DMS 273 treated with DMSO at 0.1 percent for 48 hours (cell line): ENCODE data around the gene PEX26.
"Not testable (repeated sequence)": the region's sequence is repeated elsewhere in the genome, so short reads cannot be mapped to it uniquely, and the experiment has no call there.

Experiments used
- DNase-seq: peaks from one replicate; lab custom pipeline; 2025; lab: John Stamatoyannopoulos, UW

Gene PEX26

GRCh38 chr22:18071307-18071967 lies 6.4 kb upstream of the PEX26 start:
- not testable (repeated sequence) for DNase-seq

GRCh38 chr22:18071968-18072310 lies 5.9 kb upstream of the PEX26 start:
- no peak for DNase-seq

GRCh38 chr22:18073467-18073866 lies 4.3 kb upstream of the PEX26 start:
- DNase-seq: no peak

GRCh38 chr22:18073927-18074326 lies 3.9 kb upstream of the PEX26 start:
- DNase-seq: not testable (repeated sequence)

- no peak for DNase-seq
Observed at GRCh38 chr22:18075101-18075719, 2.6 kb upstream of the PEX26 start.

- peak; percentile 36 for DNase-seq
Observed at GRCh38 chr22:18075720-18076497, 1.9 kb upstream of the PEX26 start.

GRCh38 chr22:18077087-18077638 lies 627 bp upstream of the PEX26 start:
- no peak for DNase-seq

GRCh38 chr22:18078329-18079041 lies 695 bp downstream of the PEX26 start:
- no peak for DNase-seq

- no peak for DNase-seq
Observed at GRCh38 chr22:18079706-18080233, 2.0 kb downstream of the PEX26 start.

- no peak for DNase-seq
Observed at GRCh38 chr22:18081416-18081815, 3.6 kb downstream of the PEX26 start.

GRCh38 chr22:18082467-18082866 lies 4.7 kb downstream of the PEX26 start:
- DNase-seq: no peak

- no peak for DNase-seq
Observed at GRCh38 chr22:18083406-18083805, 5.6 kb downstream of the PEX26 start.

- no peak for DNase-seq
Observed at GRCh38 chr22:18085188-18085587, 7.4 kb downstream of the PEX26 start.

GRCh38 chr22:18087350-18087855 lies 9.6 kb downstream of the PEX26 start:
- no peak for DNase-seq

GRCh38 chr22:18088825-18089568 lies 11.2 kb downstream of the PEX26 start:
- no peak for DNase-seq

- no peak for DNase-seq
Observed at GRCh38 chr22:18090286-18090685, 12.5 kb downstream of the PEX26 start.

GRCh38 chr22:18091478-18091877 lies 13.7 kb downstream of the PEX26 start:
- DNase-seq: no peak

- no peak for DNase-seq
Observed at GRCh38 chr22:18091916-18092526, 14.2 kb downstream of the PEX26 start.

GRCh38 chr22:18093661-18094060 lies 15.9 kb downstream of the PEX26 start:
- no peak for DNase-seq

GRCh38 chr22:18095101-18095805 lies 17.5 kb downstream of the PEX26 start:
- no peak for DNase-seq
